GM23338 (cell line): Measurements from ENCODE around the gene ASTN1. TPM values are rescaled to one million over a fixed set of nuclear protein-coding genes. Genes with fewer than 3 reads are reported as not detected.

Experiments used
- ATAC-seq: fragments of 200-7000 bp; cut with Tn5 transposase; 3 replicates; pipeline ENCODE4 v1.9.1; 2020
- DNase-seq: peaks from one replicate; pipeline ENCODE4 v3.0.0-alpha.2; 2015; ENCODE audit warnings: low spot score
- H2AFZ ChIP-seq: fragments of 200-600 bp; sonication (generic); 2 replicates; pipeline ENCODE4 v1.8.0; 2016; ENCODE audit warnings: antibody characterized with exemption, mild to moderate bottlenecking, moderate library complexity
- H3F3A ChIP-seq: fragments of 200-600 bp; sonication (generic); replicated peaks from 2 replicates; pipeline ENCODE4 v1.8.0; 2017; ENCODE audit warnings: antibody characterized with exemption, mixed run types, low read depth
- H3K27ac ChIP-seq: fragments of 200-600 bp; sonication (generic); 2 replicates; pipeline ENCODE4 v1.6.1; 2016; ENCODE audit warnings: low read depth
- H3K27me3 ChIP-seq: fragments of 200-600 bp; sonication (generic); 2 replicates; pipeline ENCODE4 v1.8.0; 2016; ENCODE audit warnings: mild to moderate bottlenecking, mixed run types, moderate library complexity; ENCODE audit not compliant: insufficient read depth
- H3K36me3 ChIP-seq: fragments of 200-600 bp; sonication (generic); 2 replicates; pipeline ENCODE4 v1.8.0; 2016; ENCODE audit warnings: mild to moderate bottlenecking; ENCODE audit not compliant: insufficient read depth
- H3K4me1 ChIP-seq: fragments of 200-600 bp; sonication (generic); 2 replicates; pipeline ENCODE4 v1.8.0; 2016; ENCODE audit warnings: mild to moderate bottlenecking, moderate library complexity; ENCODE audit not compliant: insufficient read depth
- H3K4me2 ChIP-seq: fragments of 200-600 bp; sonication (generic); 2 replicates; pipeline ENCODE4 v1.7.1; 2017; ENCODE audit warnings: mixed run types
- H3K4me3 ChIP-seq: fragments of 200-600 bp; sonication (generic); 2 replicates; pipeline ENCODE4 v1.6.1; 2016; ENCODE audit warnings: mixed run types
- H3K79me2 ChIP-seq: fragments of 200-600 bp; sonication (generic); replicated peaks from 2 replicates; pipeline ENCODE4 v1.8.0; 2017; ENCODE audit warnings: mild to moderate bottlenecking; ENCODE audit not compliant: insufficient read depth
- H3K9me2 ChIP-seq: fragments of 200-600 bp; sonication (generic); 2 replicates; pipeline ENCODE4 v1.8.0; 2017; ENCODE audit not compliant: insufficient read depth
- H4K20me1 ChIP-seq: fragments of 200-600 bp; sonication (generic); replicated peaks from 2 replicates; pipeline ENCODE4 v1.8.0; 2017; ENCODE audit warnings: mild to moderate bottlenecking; ENCODE audit not compliant: insufficient read depth
- H3K27ac Mint-ChIP-seq: 2 replicates; pipeline ENCODE4 v1.8.0; 2020; ENCODE audit warnings: inconsistent platforms, mild to moderate bottlenecking, moderate library complexity, mixed read lengths
- H3K27me3 Mint-ChIP-seq: 3 replicates; pipeline ENCODE4 v1.8.0; 2022; ENCODE audit warnings: low read depth, mild to moderate bottlenecking, moderate library complexity, mixed read lengths, inconsistent platforms; ENCODE audit not compliant: insufficient read depth, poor library complexity
- H3K36me3 Mint-ChIP-seq: 3 replicates; pipeline ENCODE4 v1.8.0; 2021; ENCODE audit warnings: low read depth, mild to moderate bottlenecking, inconsistent platforms, moderate library complexity, mixed read lengths
- H3K4me1 Mint-ChIP-seq: 3 replicates; pipeline ENCODE4 v1.8.0; 2020; ENCODE audit warnings: mild to moderate bottlenecking, inconsistent platforms, mixed read lengths
- H3K4me3 Mint-ChIP-seq: 3 replicates; pipeline ENCODE4 v1.8.0; 2021; ENCODE audit warnings: moderate library complexity, mild to moderate bottlenecking, inconsistent platforms, mixed read lengths
- H3K9me3 Mint-ChIP-seq: 3 replicates; pipeline ENCODE4 v1.8.0; 2020; ENCODE audit warnings: moderate library complexity, mild to moderate bottlenecking, inconsistent platforms, mixed read lengths
- CREB1 ChIP-seq: fragments of 250-450 bp; sonication (Bioruptor Pico); IDR thresholded peaks from 2 replicates; pipeline ENCODE4 v1.5.0; 2020; ENCODE audit warnings: low read depth, mild to moderate bottlenecking, moderate library complexity
- CTCF ChIP-seq, 2 experiments: fragments of 200-600 bp in 1 of 2; sonication (generic) in 1 of 2; conservative IDR thresholded peaks; 2 replicates each; pipeline versions ENCODE4 v1.5.1 to v1.6.1; 2016 to 2017; ENCODE audit warnings: antibody characterized with exemption in 2 of 2, low read depth in 2 of 2, mild to moderate bottlenecking in 2 of 2, moderate library complexity in 1 of 2
- ETS1 ChIP-seq: IDR thresholded peaks from 2 replicates; pipeline ENCODE4 v1.6.1; 2016; ENCODE audit warnings: antibody characterized with exemption
- EZH2 ChIP-seq: fragments of 200-600 bp; sonication (generic); IDR thresholded peaks from one replicate; pipeline ENCODE4 v1.8.0; 2017; ENCODE audit warnings: antibody characterized with exemption, mild to moderate bottlenecking, low read depth; ENCODE audit not compliant: unreplicated experiment
- EZH2phosphoT487 ChIP-seq: fragments of 200-600 bp; sonication (generic); IDR thresholded peaks from one replicate; pipeline ENCODE4 v1.8.1; 2018; ENCODE audit warnings: antibody characterized with exemption; ENCODE audit not compliant: unreplicated experiment
- JUNB ChIP-seq: IDR thresholded peaks from one replicate; pipeline ENCODE4 v1.6.1; 2016; ENCODE audit warnings: antibody characterized with exemption; ENCODE audit not compliant: unreplicated experiment
- NANOG ChIP-seq: IDR thresholded peaks from 2 replicates; pipeline ENCODE4 v1.6.1; 2016; ENCODE audit warnings: antibody characterized with exemption, borderline replicate concordance
- REST ChIP-seq: IDR thresholded peaks from one replicate; pipeline ENCODE4 v1.6.1; 2018; ENCODE audit warnings: antibody characterized with exemption; ENCODE audit not compliant: unreplicated experiment
- ZNF114 ChIP-seq: fragments of 250-450 bp; sonication (Bioruptor Pico); IDR thresholded peaks from 2 replicates; pipeline ENCODE4 v1.5.0; 2020; ENCODE audit warnings: mild to moderate bottlenecking, moderate library complexity
- ZNF331 ChIP-seq: fragments of 250-450 bp; sonication (Bioruptor Pico); IDR thresholded peaks from 2 replicates; pipeline ENCODE4 v1.5.0; 2020; ENCODE audit warnings: low read depth, mild to moderate bottlenecking, moderate library complexity
- polyA plus RNA-seq: library from polyadenylated mRNA; unstranded; fragments of >200 nt; fragmentation: Nextera tagmentation; extraction: Ambion mirVana; gene quantifications from 2 replicates; pipeline ENCODE4 v1.2.1, GENCODE V29; 2016
- total RNA-seq: library from RNA; depleted of rRNA; stranded (reverse); fragments of >200 nt; shearing (Covaris generic); gene quantifications from 2 replicates; pipeline ENCODE4 v1.2.3, GENCODE V29; 2014

Gene ASTN1
- total and polyA plus RNA-seq, 2 experiments from 2014 or later = 2.0 to 5.2 TPM

- H3K36me3 ChIP-seq = no peaks in the 10 kb centered on the region
- Mint-ChIP-seq H3K36me3 (no peaks in the 10 kb centered on the region), H3K4me1 (no peaks in the 10 kb centered on the region), H3K4me3 (no peak overlapping the region), H3K27ac (no peak overlapping the region), H3K27me3 (no peaks in the 10 kb centered on the region), H3K9me3 (no peaks in the 10 kb centered on the region)
- H3K4me3 ChIP-seq = no peak overlapping the region
- no peak overlapping the region for H2AFZ ChIP-seq
- H3K9me2 ChIP-seq = peaks cover 6% of the 10 kb centered on the region; the same call in 1 of the 2 replicates
- H3K27ac ChIP-seq = no peak overlapping the region
- DNase-seq (no peak), ATAC-seq (no peak)
- H3K4me1 ChIP-seq = no peaks in the 10 kb centered on the region
- H4K20me1 ChIP-seq = no peaks in the 10 kb centered on the region
- no peak for TF ChIP-seq CREB1
- no peak overlapping the region for H3K4me2 ChIP-seq
- no peaks in the 10 kb centered on the region for H3F3A ChIP-seq
- no peaks in the 10 kb centered on the region for H3K27me3 ChIP-seq
- no peaks in the 10 kb centered on the region for H3K79me2 ChIP-seq
Measured at GRCh38 chr1:177082855-177083693, 81.4 kb downstream of the ASTN1 start.

GRCh38 chr1:177080564-177080963, 83.9 kb downstream of the ASTN1 start:
- Histone ChIP-seq H3F3A (no peaks in the 10 kb centered on the region), H3K27ac (no peak overlapping the region), H4K20me1 (no peaks in the 10 kb centered on the region), H3K36me3 (no peaks in the 10 kb centered on the region), H3K79me2 (no peaks in the 10 kb centered on the region), H2AFZ (no peak overlapping the region), H3K4me3 (no peak overlapping the region), H3K9me2 (peaks cover 6% of the 10 kb centered on the region; the same call in 1 of the 2 replicates), H3K4me1 (no peaks in the 10 kb centered on the region), H3K4me2 (no peak overlapping the region), H3K27me3 (no peaks in the 10 kb centered on the region)
- ATAC-seq (no peak), DNase-seq (no peak)
- H3K27ac Mint-ChIP-seq = no peak overlapping the region
- H3K4me1 Mint-ChIP-seq = no peaks in the 10 kb centered on the region
- H3K27me3 Mint-ChIP-seq = no peaks in the 10 kb centered on the region
- H3K4me3 Mint-ChIP-seq = no peak overlapping the region
- H3K36me3 Mint-ChIP-seq = no peaks in the 10 kb centered on the region
- H3K9me3 Mint-ChIP-seq = no peaks in the 10 kb centered on the region
- no peak for TF ChIP-seq ZNF114 (CRISPR knock-in tag)
- no peak for TF ChIP-seq NANOG
- TF ChIP-seq ZNF331 (CRISPR knock-in tag) = no peak
- no peak for TF ChIP-seq CREB1
- no peak for TF ChIP-seq EZH2
- no peak for TF ChIP-seq ETS1
- no peak for TF ChIP-seq JUNB
- TF ChIP-seq EZH2phosphoT487 = no peak
- TF ChIP-seq CTCF (conservative IDR thresholded peaks at IDR 0.05; ENCODE audit: low read depth in 2 of 2) = no peak
- no peak for TF ChIP-seq REST
